ENCODE results near the gene GALNT1.

GRCh38 chr18:35703043-35703688 is 121.6 kb downstream of the GALNT1 start:
- TF ChIP-seq EZH2 (IDR thresholded peaks at IDR 0.05): no peak
- TF ChIP-seq, protein P1, sequence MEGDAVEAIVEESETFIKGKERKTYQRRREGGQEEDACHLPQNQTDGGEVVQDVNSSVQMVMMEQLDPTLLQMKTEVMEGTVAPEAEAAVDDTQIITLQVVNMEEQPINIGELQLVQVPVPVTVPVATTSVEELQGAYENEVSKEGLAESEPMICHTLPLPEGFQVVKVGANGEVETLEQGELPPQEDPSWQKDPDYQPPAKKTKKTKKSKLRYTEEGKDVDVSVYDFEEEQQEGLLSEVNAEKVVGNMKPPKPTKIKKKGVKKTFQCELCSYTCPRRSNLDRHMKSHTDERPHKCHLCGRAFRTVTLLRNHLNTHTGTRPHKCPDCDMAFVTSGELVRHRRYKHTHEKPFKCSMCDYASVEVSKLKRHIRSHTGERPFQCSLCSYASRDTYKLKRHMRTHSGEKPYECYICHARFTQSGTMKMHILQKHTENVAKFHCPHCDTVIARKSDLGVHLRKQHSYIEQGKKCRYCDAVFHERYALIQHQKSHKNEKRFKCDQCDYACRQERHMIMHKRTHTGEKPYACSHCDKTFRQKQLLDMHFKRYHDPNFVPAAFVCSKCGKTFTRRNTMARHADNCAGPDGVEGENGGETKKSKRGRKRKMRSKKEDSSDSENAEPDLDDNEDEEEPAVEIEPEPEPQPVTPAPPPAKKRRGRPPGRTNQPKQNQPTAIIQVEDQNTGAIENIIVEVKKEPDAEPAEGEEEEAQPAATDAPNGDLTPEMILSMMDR (IDR thresholded peaks at IDR 0.05): no peak
